HG02588 (cell line): ENCODE measurements around the gene ELFN2.

Experiments used
- ATAC-seq: cut with Tn5 transposase; IDR thresholded peaks from one replicate; pipeline ENCODE4 v1.9.1; 2021; ENCODE audit warnings: mild to moderate bottlenecking, moderate library complexity; ENCODE audit not compliant: unreplicated experiment

The ELFN2 gene

DNA sequence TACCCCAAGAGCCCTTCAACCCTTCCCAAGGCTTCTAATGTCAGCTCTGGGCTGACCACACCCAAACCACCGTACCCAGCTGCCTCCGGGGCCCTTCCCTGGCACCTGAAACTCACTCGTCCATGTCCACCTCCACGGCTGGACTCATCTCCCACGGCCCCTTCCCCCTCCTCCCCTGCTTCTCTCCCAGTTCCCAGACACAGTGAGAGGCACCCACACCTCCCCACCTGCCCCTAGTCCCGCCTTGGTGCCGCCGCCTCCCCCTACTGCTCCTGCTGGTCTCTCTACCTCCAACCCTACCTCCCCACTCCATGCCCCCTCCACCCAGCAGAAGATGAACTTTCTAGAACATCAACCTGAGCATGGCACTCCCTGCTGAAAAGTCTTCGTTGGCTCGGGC is 39.5 kb downstream of the ELFN2 start:
- ATAC-seq, result no peak

DNA sequence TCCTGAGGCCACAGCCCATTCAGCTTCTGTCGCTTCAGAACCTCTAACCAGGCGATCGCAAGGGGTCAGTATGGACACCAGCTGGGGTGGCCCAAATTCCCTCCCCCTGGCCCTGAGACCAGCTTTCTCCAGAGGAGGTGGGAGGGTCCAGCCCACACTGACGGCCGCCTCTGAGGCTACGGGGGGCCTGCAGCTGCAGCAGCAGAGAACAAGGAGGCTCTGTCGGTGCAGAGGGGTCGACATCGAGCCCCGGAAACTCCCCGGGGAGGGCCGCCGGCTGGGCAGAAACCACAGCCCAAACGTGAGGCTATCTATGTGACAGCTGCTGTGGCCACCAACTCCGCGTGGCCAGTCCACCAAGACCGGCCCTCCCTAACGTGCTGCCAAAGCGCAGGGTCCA is 40.8 kb downstream of the ELFN2 start:
- ATAC-seq, result no peak

DNA sequence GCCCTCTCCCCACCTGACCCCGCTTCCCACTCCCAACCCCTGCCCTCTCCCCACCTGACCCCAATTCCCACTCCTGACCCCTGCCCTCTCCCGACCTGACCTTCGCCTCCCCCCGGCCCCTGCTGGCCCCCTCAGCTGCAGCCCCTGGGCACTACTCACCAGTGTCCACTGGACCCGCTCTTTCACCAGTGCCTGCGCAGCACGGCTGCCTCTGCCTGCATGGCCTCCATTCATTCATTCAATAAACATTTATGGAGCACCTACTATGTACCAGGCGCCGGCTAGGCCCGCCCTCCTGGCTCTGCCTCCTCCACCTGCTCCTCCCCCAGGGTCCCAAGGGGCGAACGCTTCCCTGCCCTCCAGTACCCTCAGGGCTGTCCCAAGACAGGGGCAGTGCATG is 42.6 kb downstream of the ELFN2 start:
- no peak for ATAC-seq

DNA sequence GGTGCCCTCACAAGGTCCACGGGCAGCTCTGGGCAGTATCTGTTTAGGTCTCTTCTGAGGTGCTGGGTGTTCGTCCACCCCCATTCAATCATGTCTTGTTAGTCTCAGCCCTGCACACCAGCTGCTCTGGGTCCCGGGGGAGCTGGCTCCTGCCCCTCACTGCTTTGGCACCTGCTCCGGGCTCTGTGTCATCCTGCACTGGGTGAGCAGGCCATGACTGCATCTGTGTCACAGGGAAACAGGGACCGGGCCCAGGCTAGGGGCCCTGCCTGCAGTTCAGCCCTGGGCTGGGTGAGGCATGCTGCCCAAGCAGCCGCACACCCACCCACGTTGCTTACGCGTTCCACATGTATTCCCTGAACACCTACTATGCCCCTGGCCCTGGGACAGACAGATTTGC is 43.9 kb downstream of the ELFN2 start:
- no peak for ATAC-seq

DNA sequence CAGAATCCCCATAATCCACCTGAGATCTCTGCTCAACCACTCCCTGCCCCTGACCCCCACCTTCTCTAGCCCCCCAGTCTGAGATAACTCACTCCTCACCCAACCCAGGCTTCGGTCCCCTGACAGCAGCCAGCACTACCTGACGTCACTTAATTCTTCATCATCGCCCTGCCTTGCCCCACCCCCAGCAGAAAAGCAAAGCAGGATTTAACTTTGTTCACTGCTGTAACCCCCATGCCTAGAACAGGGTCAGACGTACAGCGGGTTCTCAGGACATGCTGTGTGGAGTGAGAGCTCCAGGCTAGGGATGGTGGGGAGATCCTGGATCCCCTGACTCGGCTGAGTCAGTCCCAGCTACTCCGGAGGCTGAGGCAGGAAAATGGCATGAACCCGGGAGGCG is 45.8 kb downstream of the ELFN2 start:
- no peak for ATAC-seq

DNA sequence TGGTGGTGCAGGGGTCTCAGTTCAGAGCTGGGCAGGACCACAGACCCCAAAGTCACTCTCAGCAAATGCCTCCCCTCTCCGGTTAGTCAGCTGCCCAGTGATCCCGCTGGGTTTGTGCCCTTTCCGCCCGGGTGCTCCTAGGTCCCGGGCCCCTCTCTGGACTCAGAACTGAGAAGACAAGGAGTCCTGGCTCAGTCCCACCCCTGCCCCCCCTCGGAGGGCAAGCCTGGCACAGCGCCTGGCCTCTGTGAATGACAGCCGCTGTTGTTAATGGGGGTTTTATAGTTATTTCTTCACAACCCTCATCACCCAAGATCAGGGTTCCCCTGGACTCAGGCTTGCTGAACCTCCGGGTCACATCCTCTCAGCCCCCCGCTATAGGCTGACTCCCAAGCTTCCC is 47.6 kb downstream of the ELFN2 start:
- ATAC-seq, result no peak

DNA sequence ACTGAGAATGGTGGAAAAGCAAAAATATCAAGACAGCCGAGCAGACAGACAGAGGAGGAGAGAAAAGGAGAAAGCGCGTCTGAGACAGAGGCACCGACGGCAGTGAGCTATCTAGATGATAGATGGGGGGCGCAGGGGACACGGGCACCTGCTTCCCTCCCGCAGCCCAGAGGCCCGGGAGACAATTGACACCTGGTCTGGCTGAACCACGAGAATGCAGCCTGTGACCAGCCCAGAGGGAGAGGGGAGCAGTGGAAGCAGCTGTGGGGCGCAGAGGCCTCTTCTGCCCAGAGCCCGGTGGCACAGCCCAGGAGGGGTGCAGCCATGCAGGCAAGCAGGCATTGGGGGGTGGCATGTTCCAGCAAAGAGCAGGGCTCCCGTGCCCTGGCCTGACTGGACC is 48.2 kb downstream of the ELFN2 start:
- no peak for ATAC-seq

DNA sequence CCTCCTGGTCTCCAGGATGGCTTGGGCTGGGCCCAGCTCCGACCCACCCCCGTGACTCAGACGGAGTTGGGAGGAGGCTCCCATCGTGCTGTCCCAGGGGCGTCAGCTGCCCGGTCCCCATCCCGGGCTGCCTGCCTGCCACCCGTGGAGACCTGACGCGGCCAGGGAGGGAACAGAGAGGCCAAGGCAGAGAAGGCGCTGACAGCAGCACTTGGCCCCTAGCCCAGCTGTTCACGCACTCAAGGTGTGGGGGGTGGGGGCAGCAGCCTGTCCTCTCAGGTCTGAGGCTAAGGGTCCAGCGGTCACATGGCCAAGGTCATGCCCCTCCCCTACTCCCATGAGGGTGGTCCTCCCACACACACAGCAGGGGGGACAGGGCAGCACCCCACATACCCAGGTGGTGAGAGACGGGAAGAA is 48.6 kb downstream of the ELFN2 start:
- no peak for ATAC-seq

DNA sequence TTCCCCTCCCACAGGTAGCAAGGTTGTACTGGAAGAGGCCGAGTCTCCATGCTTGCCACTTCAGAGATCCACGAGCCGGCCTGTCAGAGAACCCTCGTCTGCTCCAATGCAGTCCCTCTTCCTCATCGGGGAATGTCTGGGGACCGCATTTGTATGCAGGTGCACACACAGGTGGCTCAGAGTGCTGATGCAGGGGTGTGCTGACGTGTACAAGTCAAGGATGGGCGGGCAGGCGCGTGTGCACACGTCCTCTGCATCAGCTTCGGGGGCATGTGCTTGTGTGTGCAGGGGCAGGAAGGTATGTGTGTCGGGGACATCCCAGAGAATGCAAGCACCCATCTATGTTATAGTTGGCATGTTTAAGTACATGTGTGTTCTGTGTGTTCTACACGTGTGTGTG is 49.4 kb downstream of the ELFN2 start:
- no peak for ATAC-seq

DNA sequence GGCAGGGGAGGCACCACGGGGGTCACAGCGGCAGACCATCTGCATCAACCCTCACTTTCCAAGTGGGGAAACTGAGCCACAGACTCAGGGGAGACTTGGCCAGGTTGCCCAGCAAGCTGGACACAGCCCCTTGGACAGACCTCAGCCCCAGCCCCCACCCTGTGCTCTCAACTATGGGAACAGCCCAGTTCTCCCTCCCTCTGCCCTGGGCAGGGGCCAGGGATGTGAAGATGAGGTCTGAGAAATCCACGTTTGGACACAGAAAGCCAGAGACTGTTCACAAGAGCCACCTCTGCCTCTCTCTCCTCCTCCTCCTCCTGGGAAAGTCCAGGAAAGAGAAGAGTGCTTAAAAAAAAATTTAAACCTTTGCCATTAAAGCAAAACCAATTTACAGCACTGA is 50.1 kb downstream of the ELFN2 start:
- ATAC-seq, result no peak

DNA sequence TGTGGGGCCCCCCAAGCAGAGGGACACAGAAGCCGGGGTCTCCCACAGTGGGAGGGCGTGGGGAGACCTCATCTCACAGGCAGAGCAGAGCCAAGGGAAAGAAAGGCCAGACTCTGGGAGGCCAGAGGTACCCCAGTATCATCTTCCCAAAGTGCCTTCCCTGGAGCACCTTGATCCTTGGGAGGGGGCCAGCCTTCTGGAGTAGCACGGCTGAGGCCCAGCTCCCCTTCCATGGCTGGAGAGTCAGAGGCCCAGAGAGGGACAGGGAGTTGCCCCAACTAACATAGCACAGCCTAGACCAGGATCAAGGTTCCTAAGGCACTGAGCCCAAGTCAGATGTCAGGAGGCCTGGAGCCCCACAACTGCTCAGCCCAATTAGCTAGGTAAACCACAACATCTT is 50.6 kb downstream of the ELFN2 start:
- no peak for ATAC-seq

DNA sequence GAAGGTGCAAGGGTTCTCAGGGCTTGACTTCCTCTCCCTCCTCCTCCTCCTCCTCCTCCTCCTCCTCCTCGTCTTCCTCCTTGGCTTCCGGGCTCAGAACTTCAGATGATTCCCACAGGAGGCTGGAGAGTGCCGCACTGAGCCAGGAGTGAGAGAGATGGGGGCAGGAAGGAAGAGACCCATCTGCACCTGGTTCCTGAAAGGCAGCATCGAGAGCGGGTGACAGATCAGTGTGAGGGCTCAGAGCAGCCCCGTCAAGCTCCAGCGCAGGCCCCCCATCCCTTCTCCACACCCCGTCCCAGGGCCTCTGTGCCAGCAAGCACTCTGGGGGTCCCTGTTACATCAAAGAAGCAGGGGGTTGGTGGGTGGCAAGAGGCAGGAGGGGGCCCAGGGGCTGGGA is 51.5 kb downstream of the ELFN2 start:
- ATAC-seq, result no peak

DNA sequence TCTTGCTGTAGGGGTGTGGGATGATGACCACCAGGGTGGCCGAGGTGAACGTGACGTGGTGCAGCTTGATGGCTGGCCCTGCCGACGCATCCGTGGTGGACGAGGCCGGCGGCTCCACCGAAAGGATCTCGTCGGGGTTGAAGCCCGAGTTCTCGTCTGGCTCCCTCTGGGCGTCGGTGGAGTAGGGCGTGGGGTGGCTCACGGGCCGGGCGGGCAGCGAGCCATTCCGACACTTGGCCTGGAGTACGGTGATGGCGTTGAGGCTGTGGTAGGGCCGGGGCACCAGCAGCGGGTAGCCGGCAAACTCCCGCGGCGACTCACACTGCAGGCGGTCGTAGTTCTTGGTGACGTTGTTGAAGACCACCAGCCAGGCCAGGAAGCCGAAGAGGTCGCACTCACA is 52.7 kb downstream of the ELFN2 start:
- ATAC-seq, result no peak

DNA sequence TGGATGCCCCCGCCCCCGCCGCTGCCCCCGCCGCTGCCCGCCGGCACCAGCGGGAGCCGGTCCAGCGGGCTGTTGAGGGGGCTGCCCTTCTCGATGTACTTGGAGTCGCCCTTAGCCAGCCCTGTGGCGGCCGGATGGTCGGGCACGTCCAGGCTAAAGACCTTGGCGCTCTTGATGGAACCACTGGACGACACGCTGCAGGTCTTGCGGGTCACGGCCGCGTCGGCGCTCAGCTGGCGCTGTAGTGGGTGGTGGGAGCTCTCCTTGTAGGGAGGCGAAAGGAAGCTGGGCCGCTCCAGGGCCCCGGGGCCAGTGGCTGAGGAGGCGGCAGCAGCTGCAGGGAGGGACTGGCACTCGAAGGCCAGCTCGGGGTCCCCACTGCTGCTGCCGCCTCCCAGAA is 53.8 kb downstream of the ELFN2 start:
- no peak for ATAC-seq

DNA sequence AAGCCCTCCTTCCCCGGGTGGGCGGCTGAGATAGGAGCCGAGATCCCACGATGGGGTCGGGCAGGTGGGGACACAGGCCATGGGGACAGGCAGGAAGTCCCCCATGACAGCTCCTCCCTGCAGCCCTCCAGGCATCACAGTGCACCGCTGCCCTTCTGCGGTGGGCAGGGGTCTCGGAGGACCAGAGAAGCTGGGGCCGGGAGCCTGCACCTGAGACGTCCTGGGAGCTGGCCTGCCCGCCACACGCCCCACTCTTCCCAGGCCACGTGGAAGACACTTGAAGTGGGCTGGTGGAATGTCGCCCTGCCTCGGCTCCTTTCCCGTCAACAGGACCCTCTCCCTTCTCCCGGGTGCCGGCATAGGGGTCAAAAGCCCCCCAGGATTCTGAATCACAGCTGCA is 55.4 kb downstream of the ELFN2 start:
- ATAC-seq, result no peak

DNA sequence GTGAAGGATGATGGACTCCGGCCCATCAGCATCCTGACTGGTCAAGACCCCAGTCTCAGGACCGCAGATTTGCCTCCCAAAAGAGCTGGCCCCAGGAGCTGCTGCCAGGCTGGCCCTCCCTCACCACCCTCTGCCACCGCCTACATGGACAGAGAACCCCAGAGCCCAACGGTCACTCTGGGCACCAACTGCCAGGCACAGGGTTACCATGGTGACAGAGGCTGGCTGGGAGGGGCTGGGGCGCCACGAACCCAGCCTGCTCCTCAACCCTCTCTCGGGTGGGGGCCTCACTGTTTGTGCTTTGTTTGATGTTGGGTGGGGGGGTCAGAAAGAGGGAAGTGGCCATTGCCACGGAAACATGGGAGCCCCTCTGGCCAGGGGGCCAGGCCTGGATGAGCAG is 55.8 kb downstream of the ELFN2 start:
- ATAC-seq, result no peak

DNA sequence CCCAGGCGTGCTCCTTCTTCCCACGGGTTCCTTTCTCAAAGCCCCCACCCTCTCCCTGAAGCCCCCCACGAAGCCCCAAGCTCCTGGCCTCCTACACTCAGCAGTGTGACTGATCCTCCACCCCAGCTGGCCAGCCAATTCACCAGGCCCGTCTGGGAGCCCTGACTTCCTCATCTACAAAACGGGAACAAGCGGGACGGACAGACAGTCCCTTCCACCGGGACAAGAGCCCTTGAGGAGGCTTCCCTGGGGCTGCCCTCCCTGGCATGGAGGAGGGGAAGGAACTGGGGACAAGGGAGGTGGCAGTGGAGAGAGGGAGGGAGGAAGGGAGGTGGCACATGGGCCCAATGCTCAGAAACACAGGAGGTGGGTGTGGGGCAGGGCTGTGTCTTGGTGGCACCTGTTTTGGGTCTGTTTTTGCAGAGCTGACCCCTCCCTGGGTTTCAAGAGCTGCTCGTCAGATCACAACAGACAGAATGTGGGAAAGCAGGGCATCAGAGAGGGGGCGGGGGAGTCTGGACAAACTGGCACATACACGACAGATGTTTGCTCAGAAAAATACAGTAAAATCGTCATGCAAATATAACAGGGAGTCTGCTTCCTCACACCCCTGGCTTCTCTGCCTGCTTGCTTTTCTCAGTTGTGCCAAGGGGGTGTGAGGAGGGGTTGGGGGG is 56.8 kb downstream of the ELFN2 start:
- no peak for ATAC-seq

DNA sequence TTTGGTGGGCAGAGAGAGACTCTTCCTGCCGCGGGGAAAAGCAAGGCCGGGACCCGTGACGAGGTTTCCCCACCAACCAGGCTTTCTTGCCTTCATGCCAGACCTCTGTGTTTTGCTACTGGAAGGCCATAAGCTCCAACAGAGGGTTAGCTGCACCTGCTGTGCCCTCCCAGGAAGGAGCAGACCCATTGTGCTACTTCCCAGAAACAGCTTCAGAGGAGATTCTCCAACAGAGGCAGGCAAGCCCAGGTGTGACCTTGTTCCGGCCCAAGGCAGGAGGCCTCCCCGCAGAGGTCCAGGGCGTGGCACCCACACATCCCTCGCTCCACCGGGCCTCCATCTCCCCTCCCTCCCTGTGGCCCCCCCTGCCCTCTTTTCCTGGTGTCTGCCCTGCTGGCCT is 57.8 kb downstream of the ELFN2 start:
- ATAC-seq, result no peak

DNA sequence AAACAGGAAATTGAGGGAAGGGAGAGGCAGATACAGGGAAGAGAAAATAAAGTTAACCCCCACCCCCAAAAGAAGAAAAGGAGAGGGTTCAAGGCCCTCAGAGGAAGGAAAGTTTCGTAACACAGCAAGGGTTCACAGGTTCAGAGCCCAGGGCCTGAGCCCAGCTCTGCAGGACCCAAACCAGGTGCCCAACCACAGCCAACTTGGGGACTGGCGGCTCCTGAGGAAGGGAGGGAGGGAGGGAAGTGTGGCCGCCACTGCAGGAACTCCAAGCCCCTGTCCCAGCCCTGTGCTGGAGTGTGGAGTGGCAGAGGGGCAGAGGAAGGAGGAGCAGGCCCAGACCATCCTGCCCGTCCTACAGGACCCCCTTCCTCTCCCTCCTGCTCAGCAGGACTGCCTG is 59.2 kb downstream of the ELFN2 start:
- ATAC-seq, result no peak

DNA sequence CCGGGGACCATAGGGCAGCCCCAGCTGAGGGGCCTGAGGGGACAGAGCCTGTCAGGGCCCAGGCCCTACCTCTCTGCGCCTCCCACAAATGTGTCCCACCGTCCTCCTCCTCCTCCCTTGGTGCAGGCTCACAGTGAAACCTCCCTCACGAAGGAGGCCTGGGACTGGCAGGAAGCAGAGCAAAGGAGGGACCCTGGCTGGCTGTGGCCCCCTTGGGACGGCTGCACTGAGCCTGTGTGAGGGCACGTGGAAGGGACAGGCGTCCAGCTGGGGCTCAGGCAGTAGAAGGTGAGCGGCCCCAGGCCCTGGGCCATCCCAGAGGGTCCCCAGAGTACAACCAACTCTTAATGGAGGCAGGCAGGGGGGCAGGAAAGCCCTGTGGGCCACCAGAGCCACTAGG is 60.7 kb downstream of the ELFN2 start:
- no peak for ATAC-seq

DNA sequence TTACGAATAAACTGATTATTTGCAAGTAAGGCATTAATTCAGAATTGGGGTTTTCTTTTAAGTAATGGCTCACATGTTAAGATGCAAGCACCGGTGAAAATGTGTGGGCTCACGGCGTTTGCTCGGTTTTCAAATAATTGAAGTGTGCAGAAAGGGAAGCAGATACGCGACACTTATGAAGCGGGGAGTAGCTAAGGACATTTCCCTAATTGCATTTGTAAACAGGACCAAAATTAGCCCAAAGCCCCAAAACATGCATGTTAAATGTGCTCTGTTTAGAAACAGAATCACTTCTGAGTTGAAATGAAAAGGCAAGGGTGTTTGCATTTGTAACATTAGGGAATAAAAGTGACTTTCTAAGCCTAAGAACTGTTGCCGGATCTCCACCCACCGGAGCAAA is 61.3 kb downstream of the ELFN2 start:
- no peak for ATAC-seq

DNA sequence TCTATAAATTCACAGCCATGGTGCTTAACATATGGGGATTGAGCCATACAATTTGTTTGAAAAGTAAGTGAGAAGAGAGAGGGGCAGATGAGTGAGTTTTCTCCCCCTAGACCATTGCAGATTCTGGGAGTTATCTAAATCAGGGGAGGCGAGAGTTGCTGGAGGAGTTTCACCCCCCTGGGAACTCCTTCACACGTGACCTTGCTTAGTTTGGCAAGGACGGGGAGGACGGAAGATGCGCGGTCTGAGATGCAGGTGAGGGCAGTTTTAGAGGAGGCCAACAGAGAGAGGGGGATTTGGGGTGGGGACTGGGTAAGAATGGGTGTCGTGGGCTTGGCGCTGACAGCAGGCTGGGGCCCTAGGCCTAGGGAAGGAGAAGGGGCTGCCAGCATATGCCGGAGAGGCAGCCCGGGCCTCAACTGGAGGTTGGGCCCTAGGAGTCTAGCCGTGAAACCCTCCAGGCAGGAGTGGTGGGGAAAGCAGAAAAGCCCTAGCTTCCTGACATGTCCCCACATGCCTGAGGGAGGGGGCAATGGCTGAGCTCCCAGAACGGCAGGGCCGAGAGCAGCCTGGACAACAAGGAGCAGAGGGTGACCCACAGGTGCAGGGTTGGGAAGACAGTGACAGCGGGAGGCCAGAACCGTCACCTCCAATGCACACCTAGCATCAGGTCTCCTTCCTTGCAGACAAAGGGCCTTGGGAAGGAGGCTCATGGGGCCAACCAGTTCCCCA is 63.9 kb downstream of the ELFN2 start:
- ATAC-seq, result no peak

DNA sequence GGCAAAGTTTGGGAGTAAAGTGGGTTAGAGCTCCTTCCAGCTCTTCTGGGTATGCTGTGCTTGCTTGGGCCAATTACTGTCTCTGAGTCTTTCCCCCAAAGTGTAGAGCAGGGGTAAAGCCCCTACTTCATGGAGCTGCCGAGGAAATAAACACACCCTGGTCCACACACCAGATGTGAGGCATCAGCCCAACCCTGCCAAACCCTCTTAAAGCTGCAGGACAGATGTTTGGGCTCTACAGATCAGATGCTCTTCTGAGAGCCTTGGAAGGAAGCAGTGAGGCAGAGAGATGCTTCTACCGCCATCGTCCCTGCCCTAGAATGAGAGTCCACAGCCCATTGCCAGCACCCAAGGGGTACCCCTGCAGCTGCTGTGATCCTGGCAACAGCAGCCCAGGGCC is 64.7 kb downstream of the ELFN2 start:
- ATAC-seq, result no peak
